Pulmonary artery endothelial cell (primary cell): Measurements from ENCODE around the gene LAG3. TPM values are rescaled to one million over a fixed set of nuclear protein-coding genes. Genes with fewer than 3 reads are reported as not detected.

Source experiments
- DNase-seq: peaks from one replicate; pipeline ENCODE4 v3.0.0-alpha.2; 2011; ENCODE audit warnings: low read depth, low spot score
- total RNA-seq: library from RNA; depleted of rRNA; stranded (reverse); fragments of >200 nt; gene quantifications from 2 replicates; pipeline ENCODE4 v1.2.3, GENCODE V29; 2014

The LAG3 gene
- total RNA-seq, 1 donor from 2014 or later: 0.13 TPM

DNA sequence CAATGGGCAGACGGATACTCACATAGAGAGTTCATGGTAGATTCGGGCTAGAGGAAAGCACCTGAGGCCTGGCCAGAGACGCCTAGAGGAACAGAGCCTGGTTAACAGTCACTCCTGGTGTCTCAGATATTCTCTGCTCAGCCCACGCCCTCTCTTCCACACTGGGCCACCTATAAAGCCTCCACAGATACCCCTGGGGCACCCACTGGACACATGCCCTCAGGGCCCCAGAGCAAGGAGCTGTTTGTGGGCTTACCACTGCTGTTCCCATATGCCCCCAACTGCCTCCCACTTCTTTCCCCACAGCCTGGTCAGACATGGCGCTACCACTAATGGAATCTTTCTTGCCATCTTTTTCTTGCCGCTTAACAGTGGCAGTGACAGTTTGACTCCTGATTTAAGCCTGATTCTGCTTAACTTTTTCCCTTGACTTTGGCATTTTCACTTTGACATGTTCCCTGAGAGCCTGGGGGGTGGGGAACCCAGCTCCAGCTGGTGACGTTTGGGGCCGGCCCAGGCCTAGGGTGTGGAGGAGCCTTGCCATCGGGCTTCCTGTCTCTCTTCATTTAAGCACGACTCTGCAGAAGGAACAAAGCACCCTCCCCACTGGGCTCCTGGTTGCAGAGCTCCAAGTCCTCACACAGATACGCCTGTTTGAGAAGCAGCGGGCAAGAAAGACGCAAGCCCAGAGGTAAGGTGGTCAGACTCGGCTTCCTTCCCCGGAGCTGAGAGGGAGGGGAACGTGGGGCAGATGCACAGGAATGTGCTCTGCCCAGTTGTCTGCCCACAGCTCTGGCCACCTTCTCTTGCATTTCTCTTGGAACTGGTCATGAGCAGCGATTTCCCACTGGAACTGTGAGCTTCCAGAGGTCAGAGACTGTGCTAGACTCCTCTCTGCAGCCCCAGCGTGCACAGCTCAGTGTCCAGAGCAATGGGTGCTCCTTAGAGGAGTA lies 16.9 kb downstream of the LAG3 start, which contains the start of gene CD4:
Gene CD4, plus strand, starts transcription at position 557 of the 953 bp plus-strand sequence. CDS start 10,611 bp downstream, outside the sequence.
- DNase-seq: no peak

DNA sequence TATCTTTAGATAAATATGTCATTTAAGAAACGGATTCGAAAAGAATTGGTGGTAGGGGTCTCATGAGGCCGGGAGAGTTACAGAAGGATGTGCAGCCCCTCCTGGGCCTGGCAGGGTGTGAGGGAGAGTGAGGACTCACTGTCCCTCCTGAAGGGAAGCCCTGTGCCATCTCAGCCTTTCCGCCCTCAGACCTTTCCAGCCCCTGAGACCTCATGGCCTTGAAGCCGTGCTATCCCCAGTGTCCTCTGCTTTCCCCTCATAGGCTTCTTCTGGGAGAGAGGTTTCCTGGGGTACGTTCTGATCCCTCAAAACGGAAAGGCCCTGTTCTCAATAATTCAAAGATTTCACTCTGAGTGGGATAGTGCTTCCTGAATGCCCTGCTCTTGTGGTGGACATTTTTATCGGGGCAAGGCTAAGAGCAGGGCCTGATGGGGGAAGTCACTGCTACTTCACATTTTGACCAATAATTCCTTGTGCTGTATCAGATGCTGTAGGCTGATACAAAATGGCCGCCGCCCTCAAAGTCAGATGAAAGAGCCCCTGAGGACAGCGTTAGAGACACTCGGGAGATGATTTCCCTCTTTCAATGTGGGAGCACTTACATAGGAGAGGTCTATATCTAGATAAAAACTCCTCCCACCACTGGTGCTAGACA lies 18.3 kb downstream of the LAG3 start:
- no peak for DNase-seq

DNA sequence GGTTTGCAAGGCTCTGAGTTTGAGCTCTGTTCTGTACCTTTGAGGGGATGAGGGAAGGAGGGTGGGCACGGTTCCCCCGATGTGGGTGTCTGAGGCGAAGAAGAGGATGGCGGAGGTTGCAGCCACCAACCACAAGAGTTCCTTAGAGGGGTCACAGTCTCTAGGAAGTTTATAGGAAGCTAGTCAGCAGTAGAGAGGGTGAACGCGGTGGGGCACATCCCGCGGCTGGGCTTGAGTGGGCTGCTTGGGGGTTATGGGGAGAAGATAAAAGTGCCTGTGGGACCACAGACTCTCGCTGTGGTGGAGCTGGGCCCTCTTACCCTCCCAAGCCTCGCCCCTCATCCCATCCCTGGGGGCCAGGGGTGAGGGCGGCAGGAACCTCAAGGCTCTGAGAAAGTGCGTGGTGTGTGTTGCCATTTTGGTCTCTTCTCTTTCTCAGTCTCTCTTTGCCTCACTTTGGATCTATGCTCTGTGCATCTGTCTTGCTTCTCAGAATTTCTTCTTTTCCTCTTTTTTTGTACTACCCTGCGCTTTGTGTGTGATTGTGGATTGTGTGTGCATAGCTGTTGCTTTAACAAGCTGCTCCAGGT lies 19.7 kb downstream of the LAG3 start:
- no peak for DNase-seq

DNA sequence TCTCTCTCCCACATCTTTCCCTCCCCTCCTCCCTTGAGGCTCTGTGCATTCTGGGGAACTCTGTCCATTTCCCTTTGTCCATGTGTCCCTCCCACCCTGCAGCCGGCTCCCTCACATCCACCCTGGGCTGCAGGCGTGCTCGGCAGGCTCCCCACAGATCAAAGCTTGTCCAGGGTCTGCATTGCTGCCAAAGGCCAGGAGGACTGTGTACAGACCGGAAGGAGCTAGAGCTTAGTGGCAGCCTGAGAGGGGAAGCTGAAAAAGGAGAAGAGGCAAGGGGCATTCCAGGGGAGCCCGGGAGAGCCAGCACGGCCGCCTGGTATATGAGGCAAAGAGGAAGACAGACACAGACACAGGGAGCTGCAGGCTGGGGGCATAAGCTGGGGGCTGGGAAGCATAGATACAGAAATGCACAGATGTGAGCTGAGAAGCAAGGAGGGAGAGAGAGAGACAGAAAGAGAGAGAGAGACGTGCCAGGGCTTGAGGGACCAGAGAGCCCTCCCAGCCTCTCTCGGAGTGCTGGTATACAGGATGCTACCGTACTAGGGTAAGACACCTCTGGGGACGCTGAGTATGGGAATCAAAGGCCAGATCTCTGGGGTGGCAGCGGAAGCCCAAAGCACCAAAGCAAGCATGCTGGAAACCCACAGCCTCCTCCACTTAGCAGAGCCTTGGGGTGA lies 20.3 kb downstream of the LAG3 start:
- no peak for DNase-seq

DNA sequence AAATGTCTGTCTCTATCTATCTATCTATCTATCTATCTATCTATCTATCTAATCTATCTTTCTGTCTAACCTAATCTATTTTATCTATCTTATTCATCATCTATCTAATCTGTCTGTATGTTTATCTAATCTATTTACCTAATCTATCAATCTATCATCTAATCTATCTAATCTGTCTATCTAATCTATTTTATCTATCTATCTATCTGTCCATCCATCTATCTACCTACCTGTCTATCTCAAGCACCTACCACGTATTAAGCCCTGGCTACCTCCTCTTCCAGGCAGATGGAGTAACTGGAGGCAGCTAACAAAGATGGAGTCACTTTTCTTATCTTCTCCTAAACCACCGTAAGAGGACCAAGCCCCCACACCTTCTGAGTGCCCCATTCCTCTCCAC lies 22.8 kb downstream of the LAG3 start:
- no peak for DNase-seq

DNA sequence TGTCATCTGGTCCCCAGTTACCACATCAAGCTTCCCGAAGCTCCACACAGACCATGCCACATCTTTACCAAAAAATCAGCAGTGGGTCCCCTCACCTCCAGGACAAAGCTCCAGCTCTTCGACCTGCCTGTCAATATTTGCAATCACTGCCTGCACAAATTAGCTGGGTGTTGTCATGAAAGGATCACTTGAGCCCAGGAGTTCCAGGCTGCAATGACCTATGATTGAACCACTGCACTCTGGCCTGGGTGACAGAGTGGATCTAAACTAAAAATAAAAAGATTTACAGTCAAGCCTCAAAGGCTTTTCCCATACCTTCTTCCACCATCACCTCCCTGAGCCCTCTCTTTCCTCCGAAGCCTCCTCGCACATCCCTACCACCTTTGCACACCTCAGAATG lies 24.3 kb downstream of the LAG3 start:
- no peak for DNase-seq

DNA sequence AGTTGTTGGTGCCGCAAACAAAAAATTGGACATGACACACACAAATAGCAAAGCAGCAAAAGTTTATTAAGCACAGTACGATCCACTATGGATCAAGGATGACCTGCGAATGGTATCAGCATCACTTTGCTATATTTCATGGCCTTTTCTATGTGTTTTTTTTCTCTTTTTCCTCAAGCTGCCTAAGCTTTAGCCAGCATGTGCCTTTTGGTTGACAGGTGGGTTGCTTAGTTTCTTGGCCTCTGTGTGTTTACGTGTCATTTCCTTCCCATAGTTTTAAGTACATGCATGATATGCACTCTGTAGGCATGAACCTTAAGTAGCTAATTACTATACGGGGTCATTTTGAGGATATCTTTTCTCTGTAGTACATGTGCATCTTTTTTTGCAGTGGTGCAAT lies 26.8 kb downstream of the LAG3 start:
- no peak for DNase-seq

DNA sequence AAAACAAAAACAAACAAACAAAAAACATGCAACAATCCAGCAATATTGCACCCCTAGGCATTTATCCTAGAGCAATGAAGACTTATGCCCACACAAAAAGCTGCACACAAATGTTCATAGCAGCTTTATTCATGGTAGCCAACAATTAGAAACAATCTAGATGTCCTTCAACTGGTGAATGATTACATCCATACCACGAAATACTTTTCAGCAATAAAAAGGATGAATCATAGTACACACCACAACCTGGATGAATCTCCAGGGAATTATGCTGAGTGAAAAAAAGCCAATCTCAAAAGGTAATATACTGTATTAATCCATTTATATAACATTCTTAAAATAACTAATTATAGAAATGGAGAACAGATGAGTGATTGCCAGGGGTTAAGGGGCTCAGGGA lies 34.9 kb downstream of the LAG3 start:
- no peak for DNase-seq

DNA sequence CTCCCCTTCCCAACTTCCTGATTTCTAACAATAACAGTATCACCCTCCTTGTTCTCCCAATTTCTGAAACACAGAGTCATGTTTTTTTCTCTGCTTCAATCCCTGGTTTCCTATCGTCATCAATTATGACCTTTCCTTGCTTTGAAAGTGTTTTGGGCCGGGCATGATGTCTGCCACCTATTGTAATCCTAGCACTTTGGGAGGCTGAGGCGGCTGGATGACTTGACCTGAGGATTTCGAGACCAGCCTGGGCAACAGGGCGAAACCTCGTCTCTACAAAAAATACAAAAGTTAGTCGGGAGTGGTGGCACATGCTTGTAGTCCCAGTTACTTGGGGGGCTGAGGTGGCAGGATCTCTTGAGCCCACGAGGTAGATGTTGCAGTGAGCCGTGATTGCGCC lies 36.7 kb downstream of the LAG3 start:
- no peak for DNase-seq

DNA sequence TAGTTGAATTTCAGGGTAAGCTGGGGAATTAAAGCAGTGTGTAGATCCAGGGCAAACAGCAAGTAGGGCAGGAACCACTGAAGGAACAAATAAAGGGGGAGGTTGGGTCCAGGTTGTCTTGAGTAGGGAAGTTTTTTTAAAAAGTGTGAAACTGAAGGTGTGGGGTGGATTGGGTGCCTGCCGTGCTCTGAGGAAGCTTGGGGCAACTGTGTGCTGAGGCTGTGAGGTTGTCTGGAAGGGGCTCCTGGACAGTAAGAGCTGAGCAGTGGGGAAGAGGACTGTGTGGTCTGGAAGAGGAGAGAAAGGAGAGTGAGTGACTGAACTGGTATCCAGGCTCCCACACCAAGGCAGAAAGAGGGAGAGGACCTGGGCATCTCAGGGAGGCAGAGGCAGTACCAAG lies 38.4 kb downstream of the LAG3 start:
- DNase-seq: no peak

DNA sequence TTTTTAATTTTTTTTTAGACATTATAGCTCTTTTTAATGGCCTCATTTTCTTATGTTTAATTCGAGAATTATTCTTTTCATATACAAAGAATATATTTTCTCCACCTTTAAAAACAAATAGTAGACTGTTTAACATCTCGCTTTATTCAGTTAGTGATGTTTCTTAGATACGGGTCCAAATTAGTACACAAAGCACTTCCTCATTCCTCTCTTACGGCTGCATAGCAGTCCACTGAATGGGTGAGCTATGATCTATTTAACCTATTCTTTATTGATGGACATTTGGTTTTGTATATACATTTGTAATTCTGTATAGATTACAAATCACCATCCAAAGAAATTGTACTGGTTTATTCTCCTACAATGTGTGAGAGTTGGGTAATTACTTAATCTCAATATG lies 41.0 kb downstream of the LAG3 start:
- DNase-seq: no peak

DNA sequence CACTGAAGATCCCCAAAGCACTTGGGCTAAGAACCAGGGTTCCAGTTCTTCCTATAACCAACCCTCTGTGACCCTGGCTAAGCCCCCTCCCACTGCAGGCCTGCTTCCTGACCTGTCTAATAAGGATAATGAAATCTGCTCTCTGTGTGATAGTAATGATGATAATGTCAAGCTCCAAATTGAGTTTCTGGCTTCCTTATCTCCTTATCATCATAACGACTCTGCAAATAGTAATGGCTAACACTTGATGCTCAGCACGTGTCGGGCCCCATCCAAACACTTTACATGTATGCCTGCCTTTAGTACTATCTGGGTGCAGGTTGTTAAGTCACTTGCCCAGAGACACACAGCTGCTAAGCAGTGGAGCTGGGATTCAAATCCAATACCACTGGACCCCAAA lies 44.3 kb downstream of the LAG3 start:
- DNase-seq: no peak

DNA sequence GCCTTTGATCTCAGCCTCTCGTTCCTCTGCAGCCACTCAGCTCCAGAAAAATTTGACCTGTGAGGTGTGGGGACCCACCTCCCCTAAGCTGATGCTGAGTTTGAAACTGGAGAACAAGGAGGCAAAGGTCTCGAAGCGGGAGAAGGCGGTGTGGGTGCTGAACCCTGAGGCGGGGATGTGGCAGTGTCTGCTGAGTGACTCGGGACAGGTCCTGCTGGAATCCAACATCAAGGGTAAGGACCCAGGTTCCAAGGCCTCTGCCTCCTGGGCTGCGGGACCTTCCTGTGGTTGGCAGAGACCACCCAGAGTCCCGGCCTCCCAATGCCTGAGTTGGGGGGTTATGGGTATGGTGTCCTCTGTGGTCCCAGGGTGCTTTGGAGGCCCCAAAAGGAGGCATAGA lies 44.8 kb downstream of the LAG3 start:
- DNase-seq: no peak

DNA sequence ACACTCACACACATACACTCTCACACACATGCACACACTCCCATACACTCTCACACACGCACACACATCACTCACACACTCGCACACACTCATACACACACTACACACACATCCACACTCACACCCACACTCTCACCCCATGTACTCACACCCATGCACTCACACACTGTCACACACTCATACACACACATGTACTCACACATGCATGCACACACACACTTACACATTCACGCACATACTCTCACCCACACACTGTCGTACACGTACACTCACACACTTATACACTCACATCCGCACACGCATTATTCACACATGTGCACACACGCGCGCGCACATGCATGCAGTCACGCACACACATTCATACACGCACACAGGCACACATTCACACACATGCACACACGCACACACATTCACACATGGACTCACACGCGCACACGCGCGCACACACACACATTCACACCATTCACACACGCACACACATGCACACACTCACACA lies 45.4 kb downstream of the LAG3 start:
- DNase-seq: no peak

DNA sequence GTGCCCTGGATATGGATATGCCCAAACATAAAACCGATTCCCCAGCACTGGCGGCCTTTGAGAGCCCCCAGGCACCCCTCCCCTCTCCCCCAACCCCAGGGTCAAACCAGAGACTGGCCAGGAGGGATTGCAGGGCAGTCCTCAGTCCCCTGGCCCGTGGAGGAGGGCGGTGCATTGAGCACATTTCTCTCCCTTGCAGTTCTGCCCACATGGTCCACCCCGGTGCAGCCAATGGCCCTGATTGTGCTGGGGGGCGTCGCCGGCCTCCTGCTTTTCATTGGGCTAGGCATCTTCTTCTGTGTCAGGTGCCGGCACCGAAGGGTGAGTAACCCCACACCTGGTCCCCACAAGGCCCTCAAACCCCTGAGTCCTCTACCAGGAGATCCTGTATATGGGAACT lies 45.9 kb downstream of the LAG3 start:
- no peak for DNase-seq

DNA sequence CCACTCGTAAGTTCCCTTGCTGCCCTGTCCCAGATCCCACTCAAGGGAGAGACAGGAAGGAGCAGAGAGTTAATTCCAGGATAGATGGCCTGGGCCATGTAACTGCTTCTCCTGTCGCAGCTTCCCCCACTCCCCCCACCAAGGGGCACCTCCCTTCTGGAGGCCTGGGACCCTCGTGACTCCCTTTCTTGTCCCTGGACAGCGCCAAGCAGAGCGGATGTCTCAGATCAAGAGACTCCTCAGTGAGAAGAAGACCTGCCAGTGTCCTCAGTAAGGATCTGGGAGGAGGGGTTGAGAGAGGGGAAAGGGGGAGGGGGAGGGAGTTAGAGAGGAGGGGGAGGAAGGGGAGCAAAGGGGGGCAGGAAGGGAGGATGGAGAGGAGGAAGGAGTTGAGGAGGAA lies 46.3 kb downstream of the LAG3 start:
- DNase-seq: no peak

DNA sequence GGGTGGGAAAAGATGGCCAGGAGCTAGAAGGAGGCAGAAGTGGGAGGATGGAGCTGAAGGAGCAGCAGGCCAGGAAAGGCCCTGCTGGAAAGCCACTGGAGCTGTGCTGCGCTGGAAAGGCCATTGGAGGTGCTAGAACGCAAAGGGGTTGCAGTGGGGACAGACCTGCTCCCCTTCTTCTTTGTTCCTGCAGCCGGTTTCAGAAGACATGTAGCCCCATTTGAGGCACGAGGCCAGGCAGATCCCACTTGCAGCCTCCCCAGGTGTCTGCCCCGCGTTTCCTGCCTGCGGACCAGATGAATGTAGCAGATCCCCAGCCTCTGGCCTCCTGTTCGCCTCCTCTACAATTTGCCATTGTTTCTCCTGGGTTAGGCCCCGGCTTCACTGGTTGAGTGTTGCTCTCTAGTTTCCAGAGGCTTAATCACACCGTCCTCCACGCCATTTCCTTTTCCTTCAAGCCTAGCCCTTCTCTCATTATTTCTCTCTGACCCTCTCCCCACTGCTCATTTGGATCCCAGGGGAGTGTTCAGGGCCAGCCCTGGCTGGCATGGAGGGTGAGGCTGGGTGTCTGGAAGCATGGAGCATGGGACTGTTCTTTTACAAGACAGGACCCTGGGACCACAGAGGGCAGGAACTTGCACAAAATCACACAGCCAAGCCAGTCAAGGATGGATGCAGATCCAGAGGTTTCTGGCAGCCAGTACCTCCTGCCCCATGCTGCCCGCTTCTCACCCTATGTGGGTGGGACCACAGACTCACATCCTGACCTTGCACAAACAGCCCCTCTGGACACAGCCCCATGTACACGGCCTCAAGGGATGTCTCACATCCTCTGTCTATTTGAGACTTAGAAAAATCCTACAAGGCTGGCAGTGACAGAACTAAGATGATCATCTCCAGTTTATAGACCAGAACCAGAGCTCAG lies 47.0 kb downstream of the LAG3 start:
- no peak for DNase-seq

DNA sequence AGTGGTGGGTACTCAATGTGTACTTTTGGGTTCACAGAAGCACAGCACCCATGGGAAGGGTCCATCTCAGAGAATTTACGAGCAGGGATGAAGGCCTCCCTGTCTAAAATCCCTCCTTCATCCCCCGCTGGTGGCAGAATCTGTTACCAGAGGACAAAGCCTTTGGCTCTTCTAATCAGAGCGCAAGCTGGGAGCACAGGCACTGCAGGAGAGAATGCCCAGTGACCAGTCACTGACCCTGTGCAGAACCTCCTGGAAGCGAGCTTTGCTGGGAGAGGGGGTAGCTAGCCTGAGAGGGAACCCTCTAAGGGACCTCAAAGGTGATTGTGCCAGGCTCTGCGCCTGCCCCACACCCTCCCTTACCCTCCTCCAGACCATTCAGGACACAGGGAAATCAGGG lies 47.8 kb downstream of the LAG3 start:
- DNase-seq: no peak

DNA sequence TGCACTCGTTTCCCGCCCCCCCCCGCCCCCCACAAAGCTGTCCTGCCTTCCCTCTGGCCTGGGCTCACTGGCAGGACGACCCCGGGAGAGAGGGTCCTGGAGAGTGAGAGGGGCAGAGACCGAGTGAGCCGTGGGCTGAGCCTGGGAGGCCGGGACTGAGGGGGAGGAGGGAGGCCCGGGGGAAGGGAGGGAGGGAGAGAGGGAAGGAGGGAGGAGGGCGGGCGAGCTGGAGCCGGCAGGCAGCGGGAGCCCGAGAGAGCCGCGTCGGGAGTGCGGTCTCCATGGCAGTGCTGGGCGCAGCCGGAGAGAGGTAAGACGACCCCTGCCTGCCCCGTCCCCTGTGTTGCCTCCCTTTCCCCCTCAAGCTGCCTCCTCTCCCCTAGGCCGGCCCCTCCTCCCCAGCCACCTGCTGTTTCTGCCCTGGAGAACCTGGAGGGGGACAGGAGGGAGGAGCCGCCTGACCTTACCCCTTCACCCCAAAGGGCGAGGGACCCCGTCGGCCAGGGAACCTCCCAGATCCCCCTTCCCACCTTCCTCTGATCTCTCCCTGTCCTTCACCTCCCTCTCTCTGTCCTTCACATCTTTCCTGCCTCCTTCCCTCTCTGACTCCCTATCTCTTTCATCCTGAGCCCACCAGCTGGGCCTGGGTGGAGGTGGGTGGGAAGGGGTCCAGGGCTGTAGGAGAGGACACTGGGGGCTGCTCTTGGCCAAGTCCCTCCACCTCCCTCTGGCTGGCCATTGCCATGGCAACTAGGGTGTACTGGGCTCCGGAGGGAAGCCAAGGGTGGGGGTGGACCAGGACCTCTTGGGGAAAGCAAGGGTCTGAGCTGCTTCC lies 49.5 kb downstream of the LAG3 start, which contains the start of gene GPR162:
Gene GPR162, plus strand, starts transcription at position 231 of the 835 bp plus-strand sequence. CDS start 2,078 bp downstream, outside the sequence.
- no peak for DNase-seq
